ENCODE results near the gene FALEC. TPM values are rescaled to one million over a fixed set of nuclear protein-coding genes. Genes with fewer than 3 reads are reported as not detected.
A peak's percentile ranks its signal among the peaks of the same experiment; 100 is the strongest.

The FALEC gene
- total and polyA plus RNA-seq, 2 of the 8 experiments (the other 6 are each of a cell fraction or from before 2014, with no cell fraction given): not detected

DNA sequence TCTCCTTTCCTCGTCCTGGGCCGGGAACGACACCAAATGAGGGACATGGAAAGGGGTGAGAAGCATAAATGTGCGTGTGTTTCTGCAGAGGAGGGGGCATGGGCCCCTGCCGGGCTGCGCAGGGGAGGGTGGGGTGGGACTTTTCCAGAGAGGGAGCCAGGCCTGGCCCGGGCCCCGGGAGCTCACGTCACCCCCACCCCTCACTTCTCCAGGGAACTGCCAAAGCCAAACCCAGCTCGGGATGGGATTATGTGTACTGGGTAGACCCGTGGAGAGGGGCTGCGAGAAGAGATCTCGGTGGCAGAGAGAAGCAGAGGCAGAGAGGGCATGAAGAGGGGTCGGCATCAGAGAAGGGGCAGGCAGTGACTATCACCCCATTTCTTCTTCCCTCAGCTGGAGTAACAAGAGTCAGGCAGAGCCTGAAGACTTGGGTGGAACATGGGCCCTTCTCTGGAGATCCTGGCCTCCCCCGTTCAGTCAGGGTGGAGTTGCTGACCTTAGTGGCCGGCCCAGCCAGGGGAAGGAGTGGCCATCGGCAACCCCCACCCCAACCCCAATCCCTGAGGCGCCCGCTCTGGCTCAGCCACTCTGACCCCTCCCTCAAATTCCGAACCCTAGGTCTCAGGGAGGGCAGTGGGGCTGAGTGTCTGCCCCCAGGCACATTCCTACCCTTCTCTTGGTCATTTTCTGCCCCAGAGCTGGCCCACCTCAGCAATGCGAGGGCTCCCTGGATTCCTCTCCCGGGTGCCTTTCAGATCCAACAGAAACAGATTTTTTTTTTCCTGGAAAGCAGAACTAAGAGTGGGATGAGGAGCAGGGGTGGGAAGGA lies 34.9 kb downstream of the FALEC start:
- H3K4ac ChIP-seq (replicated peaks; ENCODE audit: insufficient read length, low read depth, low read length): no peak overlapping the region
- no peak overlapping the region for H2BK12ac ChIP-seq (ENCODE audit: low read depth, low read length)
- peaks cover 5% of the 10 kb centered on the region; the same call in 1 of the 2 replicates for H3K23me2 ChIP-seq (ENCODE audit: low read depth, low read length)
- H3K56ac ChIP-seq (replicated peaks; ENCODE audit: insufficient read length, low read depth, low read length): no peak overlapping the region
- no peak overlapping the region for H2BK15ac ChIP-seq (ENCODE audit: low read length)
- TF ChIP-seq CREB1 (IDR thresholded peaks at IDR 0.05): no peak
- TF ChIP-seq RAD21 (IDR thresholded peaks at IDR 0.05 in 1 of 2, conservative IDR thresholded peaks at IDR 0.05 in 1 of 2; ENCODE audit: low read depth in 2 of 2, low read length in 2 of 2): no peak
- no peak for TF ChIP-seq HDAC6 (IDR thresholded peaks at IDR 0.05; ENCODE audit: low read depth, low read length)
- no peak for TF ChIP-seq KDM5A (IDR thresholded peaks at IDR 0.05; ENCODE audit: low read length)
- no peak for TF ChIP-seq BRCA1 (IDR thresholded peaks at IDR 0.05; ENCODE audit: low read depth, low read length)
- no peak for TF ChIP-seq BCL11A (IDR thresholded peaks at IDR 0.05; ENCODE audit: low read depth in 2 of 2, low read length in 2 of 2)
- TF ChIP-seq, protein P1, sequence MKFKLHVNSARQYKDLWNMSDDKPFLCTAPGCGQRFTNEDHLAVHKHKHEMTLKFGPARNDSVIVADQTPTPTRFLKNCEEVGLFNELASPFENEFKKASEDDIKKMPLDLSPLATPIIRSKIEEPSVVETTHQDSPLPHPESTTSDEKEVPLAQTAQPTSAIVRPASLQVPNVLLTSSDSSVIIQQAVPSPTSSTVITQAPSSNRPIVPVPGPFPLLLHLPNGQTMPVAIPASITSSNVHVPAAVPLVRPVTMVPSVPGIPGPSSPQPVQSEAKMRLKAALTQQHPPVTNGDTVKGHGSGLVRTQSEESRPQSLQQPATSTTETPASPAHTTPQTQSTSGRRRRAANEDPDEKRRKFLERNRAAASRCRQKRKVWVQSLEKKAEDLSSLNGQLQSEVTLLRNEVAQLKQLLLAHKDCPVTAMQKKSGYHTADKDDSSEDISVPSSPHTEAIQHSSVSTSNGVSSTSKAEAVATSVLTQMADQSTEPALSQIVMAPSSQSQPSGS (IDR thresholded peaks at IDR 0.05; ENCODE audit: low read length): no peak
- ChIA-PET CTCF (ENCODE audit: partially characterized antibody) (interaction anchor here (0.7 to 6.3 kb wide), 5 partner anchors 10 to 296 kb away, joined by 3 to 65 read pairs (median 3); no protein-coding TSS in a partner anchor), POLR2A (ENCODE audit: partially characterized antibody) (interaction anchor here (0.8 to 43.7 kb wide), 8 partner anchors 11 to 314 kb away, joined by 3 to 1380 read pairs (median 24); partner anchors contain the start of genes ANP32E, ENSA, FALEC and MCL1)
- no peak overlapping the region for H2AFZ ChIP-seq (ENCODE audit: low read length)
- H2BK5ac ChIP-seq (ENCODE audit: low read depth, low read length): no peak overlapping the region
- no peak overlapping the region for H4K5ac ChIP-seq (ENCODE audit: insufficient read length, low read depth, low read length)
- no peak overlapping the region for H3K4me3 ChIP-seq (ENCODE audit: extremely low read depth in 1 of 4, insufficient read depth in 2 of 4, low read depth in 3 of 4, low read length in 4 of 4)
- H4K20me1 ChIP-seq (replicated peaks in 1 of 2; ENCODE audit: control insufficient read depth in 1 of 2, insufficient read depth in 2 of 2, low read length in 2 of 2): peaks cover under 1 to 1% of the 10 kb centered on the region in 2 experiments
- H3K9me3 ChIP-seq (ENCODE audit: insufficient read depth in 2 of 2, low read depth in 1 of 2, low read length in 1 of 2): no peaks in the 10 kb centered on the region
- no peak overlapping the region for H3K23ac ChIP-seq (ENCODE audit: insufficient read length)
- peak overlapping the region in 1 of 2 experiments; percentile 96; a peak in 2 of 4 replicates for H3K4me2 ChIP-seq (ENCODE audit: insufficient read depth in 1 of 2, low read depth in 2 of 2, low read length in 2 of 2)
- FAIRE-seq (no peak), DNase-seq (ENCODE audit: low read depth in 1 of 2, low spot score in 2 of 2) (no peak)
- H3K4me1 ChIP-seq (replicated peaks in 1 of 4; ENCODE audit: control insufficient read depth in 3 of 4, insufficient read depth in 4 of 4, low read length in 3 of 4): peaks cover 2 to 19% (median 11%) of the 10 kb centered on the region in 4 experiments
- peaks cover 0 to 1% (median under 1%) of the 10 kb centered on the region in 4 experiments; a peak in 2 of 8 replicates for H3K36me3 ChIP-seq (ENCODE audit: control insufficient read depth in 2 of 4, insufficient read depth in 4 of 4, low read length in 3 of 4)
- no peak overlapping the region for H2BK20ac ChIP-seq (ENCODE audit: low read length)
- H3K18ac ChIP-seq (ENCODE audit: extremely low read depth, low read length): no peak overlapping the region; the same call in 1 of the 2 replicates
- H2BK120ac ChIP-seq (replicated peaks; ENCODE audit: low read depth, low read length): no peak overlapping the region
- no peaks in the 10 kb centered on the region for H3K79me2 ChIP-seq (ENCODE audit: control insufficient read depth in 1 of 2, insufficient read depth in 2 of 2, low read length in 2 of 2)
- H4K8ac ChIP-seq (ENCODE audit: extremely low read depth, insufficient read depth, low read length): no peak overlapping the region
- 0 out of 2 replicates have a peak, but pooled peaks cover 1% of the 10 kb centered on the region for H3K79me1 ChIP-seq (ENCODE audit: low read depth, low read length)
- no peak overlapping the region for H3K9ac ChIP-seq (replicated peaks in 1 of 4; ENCODE audit: extremely low read depth in 1 of 4, low read depth in 3 of 4, low read length in 3 of 4)
- no peak overlapping the region for H3K27ac ChIP-seq (ENCODE audit: low read depth, low read length)
- H2AK5ac ChIP-seq (ENCODE audit: low read depth, low read length): no peak overlapping the region
- H4K91ac ChIP-seq (replicated peaks; ENCODE audit: insufficient read length, low read length): no peak overlapping the region
- H3K14ac ChIP-seq (ENCODE audit: insufficient read length): no peak overlapping the region
- peaks cover 0 to 19% (median 10%) of the 10 kb centered on the region in 4 experiments; a peak in 5 of 7 replicates for H3K27me3 ChIP-seq (replicated peaks in 1 of 4; ENCODE audit: control insufficient read depth in 3 of 4, extremely low read depth in 1 of 4, insufficient read depth in 3 of 4, low read length in 3 of 4)
- WGBS, 2 experiments (ENCODE audit: extremely low coverage in 1 of 2, insufficient coverage in 1 of 2, insufficient read length in 1 of 2, insufficient replicate concordance in 2 of 2, low coverage in 1 of 2, low lambda C conversion rate in 2 of 2, missing lambda C conversion rate in 1 of 2): 82% methylated on average over 17 of the region's 22 CpGs; no CpG with 5 or more reads in 1 of the 2 experiments
